GM18873 (cell line): ENCODE data around the gene FAP.

Experiments used
- ATAC-seq: cut with Tn5 transposase; IDR thresholded peaks from one replicate; pipeline ENCODE4 v1.9.1; 2021; ENCODE audit warnings: mild to moderate bottlenecking, moderate library complexity, moderate number of reproducible peaks; ENCODE audit not compliant: unreplicated experiment, low FRiP score

Gene FAP

GRCh38 chr2:162243294-162243693 lies at the start of gene FAP:
Gene FAP (minus strand): TSS chr2:162243445. CDS start chr2:162243327, 118 bp downstream.
- no peak for ATAC-seq

- ATAC-seq, result no peak
These were observed 48.5 kb upstream of the FAP start for GRCh38 chr2:162291748-162292147.

- no peak for ATAC-seq
These were observed 39.6 kb upstream of the FAP start for GRCh38 chr2:162282765-162283425.

GRCh38 chr2:162280654-162281053 lies 37.4 kb upstream of the FAP start:
- no peak for ATAC-seq

GRCh38 chr2:162277381-162277780 lies 34.1 kb upstream of the FAP start:
- ATAC-seq, result no peak

- ATAC-seq, result no peak
These were observed 24.8 kb upstream of the FAP start for GRCh38 chr2:162267996-162268395.

GRCh38 chr2:162267496-162267895 lies 24.3 kb upstream of the FAP start:
- no peak for ATAC-seq

GRCh38 chr2:162266460-162266760 lies 23.2 kb upstream of the FAP start:
- no peak for ATAC-seq

- ATAC-seq, result no peak
These were observed 22.6 kb upstream of the FAP start for GRCh38 chr2:162265666-162266459.

GRCh38 chr2:162261032-162261945 lies 18.0 kb upstream of the FAP start:
- no peak for ATAC-seq

GRCh38 chr2:162258686-162259085 lies 15.4 kb upstream of the FAP start:
- no peak for ATAC-seq

GRCh38 chr2:162258169-162258568 lies 14.9 kb upstream of the FAP start:
- ATAC-seq, result no peak

GRCh38 chr2:162257425-162257824 lies 14.2 kb upstream of the FAP start:
- ATAC-seq, result no peak

- ATAC-seq, result no peak
These were observed 13.3 kb upstream of the FAP start for GRCh38 chr2:162256591-162256991.

- ATAC-seq, result no peak
These were observed 11.1 kb upstream of the FAP start for GRCh38 chr2:162254236-162254871.

GRCh38 chr2:162253435-162253834 lies 10.2 kb upstream of the FAP start:
- no peak for ATAC-seq

- no peak for ATAC-seq
These were observed 8.9 kb upstream of the FAP start for GRCh38 chr2:162252153-162252552.

- ATAC-seq, result no peak
These were observed 2.5 kb upstream of the FAP start for GRCh38 chr2:162245781-162246180.

- ATAC-seq, result no peak
These were observed 1.8 kb upstream of the FAP start for GRCh38 chr2:162245061-162245460.

- no peak for ATAC-seq
These were observed 1.3 kb upstream of the FAP start for GRCh38 chr2:162244541-162245031.

- no peak for ATAC-seq
These were observed 470 bp upstream of the FAP start for GRCh38 chr2:162243715-162244114.
